ENCODE data around the gene DRAM2. TPM values are rescaled to one million over a fixed set of nuclear protein-coding genes. Genes with fewer than 3 reads are reported as not detected.

DRAM2 gene
- total RNA-seq, 6 experiments from 2014 or later, result 16.7 to 37.2 (median 22.9) TPM

GRCh38 chr1:111157431-111157830, 17.5 kb upstream of the DRAM2 start:
- H3K27me3 ChIP-seq, result no peaks in the 10 kb centered on the region
- TF ChIP-seq POLR2A (IDR thresholded peaks at IDR 0.05), result no peak
- TF ChIP-seq CTCF (IDR thresholded peaks at IDR 0.05), result no peak
- H3K4me1 ChIP-seq, result no peaks in the 10 kb centered on the region
- peaks cover 0 to 19% (median 5%) of the 10 kb centered on the region in 4 donors for H3K36me3 ChIP-seq
- no peaks in the 10 kb centered on the region for H3K9me3 ChIP-seq
- DNase-seq (no peak), ATAC-seq (no peak)
- WGBS (ENCODE audit: insufficient coverage, low coverage, low lambda C conversion rate, missing lambda C conversion rate), result 100% methylated on average over 2 of the region's 2 CpGs
- H3K4me3 ChIP-seq, result no peak overlapping the region
- intact Hi-C loops (cut with DNase I), result no loop called here
- no peak overlapping the region for H3K27ac ChIP-seq

DNA sequence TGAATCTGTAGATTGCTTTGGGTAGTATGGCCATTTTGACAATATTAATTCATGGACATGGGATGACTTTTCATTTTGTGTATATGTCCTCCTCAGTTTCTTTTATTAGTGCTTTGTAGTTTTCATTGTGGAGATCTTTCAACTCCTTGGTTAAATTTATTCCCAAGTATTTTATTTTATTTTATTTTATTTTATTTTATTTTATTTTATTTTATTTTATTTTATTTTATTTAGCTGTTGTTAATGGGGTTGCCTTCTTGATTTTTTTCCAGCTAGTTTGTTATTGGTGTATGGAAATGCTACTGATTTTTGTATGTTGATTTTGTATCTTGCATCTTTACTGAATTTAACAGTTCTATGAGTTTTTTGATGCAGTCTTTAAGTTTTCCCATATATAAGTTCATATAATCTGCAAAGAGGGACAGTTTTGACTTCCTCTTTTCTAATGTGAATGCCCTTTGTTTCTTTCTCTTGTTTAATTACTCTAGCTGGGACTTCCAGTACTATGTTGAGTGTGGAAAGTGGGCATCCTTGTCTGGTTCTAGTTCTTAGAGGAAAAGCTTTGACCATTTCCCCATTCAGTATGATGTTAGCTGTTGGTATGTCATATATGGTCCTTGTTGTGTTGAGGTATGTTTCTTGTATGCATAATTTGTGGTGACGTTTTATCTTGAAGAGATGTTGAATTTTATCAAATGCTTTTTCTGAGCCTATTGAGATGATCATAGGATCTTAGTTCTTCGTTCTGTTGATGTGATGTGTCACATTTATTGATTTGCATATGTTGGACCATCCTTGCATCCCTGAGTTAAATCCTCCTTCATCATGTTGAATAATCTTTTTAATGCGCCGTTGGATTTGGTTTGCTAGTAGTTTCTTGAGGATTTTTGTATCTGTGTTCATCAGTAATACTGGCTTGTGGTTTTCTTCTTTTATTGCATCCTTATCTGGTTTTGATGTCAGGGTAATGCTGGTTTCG, 14.4 kb upstream of the DRAM2 start:
- intact Hi-C loops (cut with DNase I), result no loop called here
- no peaks in the 10 kb centered on the region for H3K9me3 ChIP-seq
- H3K27ac ChIP-seq, result no peak overlapping the region
- whole genome bisulfite sequencing (ENCODE audit: insufficient coverage, low coverage, low lambda C conversion rate, missing lambda C conversion rate), result 90% methylated on average over 5 of the region's 5 CpGs
- H3K36me3 ChIP-seq, result peaks cover 0 to 27% (median 0%) of the 10 kb centered on the region in 4 donors
- ATAC-seq, result no peak
- no peaks in the 10 kb centered on the region for H3K4me1 ChIP-seq
- TF ChIP-seq CTCF (IDR thresholded peaks at IDR 0.05) (no peak), POLR2A (IDR thresholded peaks at IDR 0.05) (no peak)
- H3K27me3 ChIP-seq, result no peaks in the 10 kb centered on the region
- DNase-seq, result no peak
- H3K4me3 ChIP-seq, result no peak overlapping the region

DNA sequence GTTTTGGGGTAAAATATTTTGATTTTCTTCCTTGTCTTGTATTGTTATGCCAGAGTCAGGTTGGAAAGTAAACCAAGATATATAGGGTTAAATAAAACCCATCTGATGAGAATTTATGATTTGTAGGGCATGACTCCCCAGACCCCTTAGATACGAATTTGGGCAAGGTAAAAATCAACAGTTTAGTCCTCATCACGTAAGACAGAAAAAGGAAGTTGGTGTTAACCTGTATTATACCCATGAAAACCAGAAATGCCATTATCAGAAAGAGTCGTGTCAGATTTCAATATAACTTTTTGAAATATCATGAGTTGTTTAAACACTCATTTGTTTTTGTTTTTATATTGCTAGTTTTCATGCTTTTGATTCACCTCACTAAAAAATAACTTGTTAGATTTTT, 11.9 kb upstream of the DRAM2 start:
- TF ChIP-seq CTCF (IDR thresholded peaks at IDR 0.05) (no peak), POLR2A (IDR thresholded peaks at IDR 0.05) (no peak)
- peaks cover 0 to under 1% (median 0%) of the 10 kb centered on the region in 4 donors for H3K4me1 ChIP-seq
- H3K9me3 ChIP-seq, result no peaks in the 10 kb centered on the region
- ATAC-seq (no peak), DNase-seq (no peak)
- H3K36me3 ChIP-seq, result peaks cover 0 to 41% (median 10%) of the 10 kb centered on the region in 4 donors
- H3K4me3 ChIP-seq, result no peak overlapping the region
- intact Hi-C loops (cut with DNase I), result no loop called here
- 48% methylated on average over 3 of the region's 3 CpGs for whole genome bisulfite sequencing (ENCODE audit: insufficient coverage, low coverage, low lambda C conversion rate, missing lambda C conversion rate)
- H3K27me3 ChIP-seq, result no peaks in the 10 kb centered on the region
- no peak overlapping the region for H3K27ac ChIP-seq

DNA sequence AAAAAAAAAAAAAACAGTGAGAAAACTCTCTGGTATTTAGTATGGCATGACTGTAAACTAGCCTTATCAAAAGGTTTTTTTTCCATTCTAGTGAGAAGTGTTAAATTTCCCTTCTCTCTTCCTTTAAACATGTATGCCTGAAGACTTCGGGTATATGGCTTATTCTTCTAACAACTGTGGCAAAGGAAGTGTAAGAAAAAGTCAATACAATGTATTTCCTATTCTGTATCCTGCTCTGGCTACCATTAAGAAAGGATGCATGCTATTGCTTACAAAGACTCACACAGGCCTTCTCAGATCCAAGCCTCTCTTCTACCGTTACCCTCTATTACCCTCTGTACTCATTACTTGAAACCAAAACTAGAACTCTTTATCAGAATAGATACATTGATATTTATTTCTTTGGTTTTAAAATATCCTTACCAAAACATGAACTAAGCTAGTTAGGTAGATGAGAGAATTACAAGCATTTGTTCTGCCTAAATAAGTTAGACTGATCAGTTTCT, 8.5 kb upstream of the DRAM2 start:
- DNase-seq (no peak), ATAC-seq (no peak)
- TF ChIP-seq POLR2A (IDR thresholded peaks at IDR 0.05) (no peak), CTCF (IDR thresholded peaks at IDR 0.05) (no peak)
- H3K27ac ChIP-seq, result no peak overlapping the region
- peaks cover 0 to 27% (median 3%) of the 10 kb centered on the region in 4 donors for H3K4me1 ChIP-seq
- H3K9me3 ChIP-seq, result no peaks in the 10 kb centered on the region
- H3K4me3 ChIP-seq, result no peak overlapping the region
- H3K36me3 ChIP-seq, result peaks cover 0 to 37% (median 10%) of the 10 kb centered on the region in 4 donors
- 60% methylated on average over 2 of the region's 2 CpGs for WGBS (ENCODE audit: insufficient coverage, low coverage, low lambda C conversion rate, missing lambda C conversion rate)
- no peaks in the 10 kb centered on the region for H3K27me3 ChIP-seq
- intact Hi-C loops (cut with DNase I), result no loop called here

Measured in right lobe of liver (tissue), 6 donors.